H1 (cell line): ENCODE data around the gene ALDH3A1. TPM values are rescaled to one million over a fixed set of nuclear protein-coding genes. Genes with fewer than 3 reads are reported as not detected.

ENCODE experiments used
- polyA plus RNA-seq, 7 experiments: library from polyadenylated mRNA; depleted of rRNA in 3 of 7; stranded (reverse) in 5 of 7; unstranded in 2 of 7; fragments of >200 nt in 5 of 7; fragments of 200-250 nt in 2 of 7; gene quantifications; 1 replicate in 5 of 7; 2 replicates in 1 of 7; 4 replicates in 1 of 7; pipeline versions ENCODE4 v1.2.1 to v1.2.3, GENCODE V29; 2011 to 2013; ENCODE audit warnings: missing spikeins in 2 of 7, mixed read lengths in 2 of 7
- total RNA-seq: library from RNA; stranded (reverse); fragmentation: NEBNext Ultra II Directional; extraction: Animal tissue kit (Norgen Biotek cat#: 25700); gene quantifications from 2 replicates; pipeline ENCODE4 v1.2.1, GENCODE V29; 2021

ALDH3A1 gene
- total and polyA plus RNA-seq, 2 of the 8 experiments (the other 6 are each of a cell fraction or from before 2014, with no cell fraction given): 0.37 to 1.4 TPM

Other genes with a start within 250 kb of the ALDH3A1 start
- gene SLC47A1, start 214.4 kb downstream of the ALDH3A1 start, total RNA-seq: 1.5 and 2.2 TPM in 2 replicates
- 3.6 and 4.0 TPM in 2 replicates for gene SLC47A1, start 214.4 kb downstream of the ALDH3A1 start, polyA plus RNA-seq (2011; rRNA removed)
- 70.7 and 72.9 TPM in 2 replicates for gene ALDH3A2, start 99.5 kb downstream of the ALDH3A1 start, total RNA-seq
- 20.6 and 41.6 TPM in 2 replicates for gene ALDH3A2, start 99.5 kb downstream of the ALDH3A1 start, polyA plus RNA-seq (2011; rRNA removed)
- gene SLC47A2, start 31.7 kb downstream of the ALDH3A1 start, total RNA-seq: not detected in 2 replicates
- gene SLC47A2, start 31.7 kb downstream of the ALDH3A1 start, polyA plus RNA-seq (2011; rRNA removed): not detected in 2 replicates
- gene ULK2, start 119.6 kb upstream of the ALDH3A1 start, total RNA-seq: 5.3 and 5.4 TPM in 2 replicates
- gene ULK2, start 119.6 kb upstream of the ALDH3A1 start, polyA plus RNA-seq (2011; rRNA removed): 9.8 and 10.4 TPM in 2 replicates
- 24.9 and 27.0 TPM in 2 replicates for gene AKAP10, start 229.5 kb upstream of the ALDH3A1 start, total RNA-seq
- 9.3 and 13.3 TPM in 2 replicates for gene AKAP10, start 229.5 kb upstream of the ALDH3A1 start, polyA plus RNA-seq (2011; rRNA removed)